ENCODE results near the gene HDAC9.

HDAC9 gene

DNA sequence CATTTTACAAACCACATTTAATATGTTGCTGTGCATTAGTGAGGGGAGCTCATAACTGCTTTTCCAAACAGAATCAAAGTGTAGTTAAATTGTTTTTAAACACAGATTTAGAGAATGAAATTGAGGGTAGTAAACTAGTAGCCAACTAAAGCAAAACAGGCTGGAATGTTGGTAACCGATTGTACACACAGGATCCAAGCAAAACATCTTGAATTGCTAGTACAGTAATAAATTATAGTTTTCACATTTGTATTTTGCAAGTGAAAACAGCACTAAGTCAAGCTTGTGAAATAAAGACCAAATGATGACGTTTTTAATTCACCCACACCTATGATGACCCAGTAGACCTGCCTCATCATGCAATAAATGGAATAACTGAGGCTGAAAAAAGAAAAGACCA, 198.3 kb downstream of the HDAC9 start:
- H3K27me3 ChIP-seq (ENCODE audit: insufficient read depth, low read length, poor library complexity), result no peaks in the 10 kb centered on the region
- no peak overlapping the region for H3K27ac ChIP-seq (ENCODE audit: low read length)
- no peak overlapping the region for H3K4me2 ChIP-seq (ENCODE audit: insufficient read depth, low read length)
- H2AFZ ChIP-seq (ENCODE audit: low read depth, low read length), result no peak overlapping the region
- ATAC-seq (ENCODE audit: insufficient read depth, low read depth) (no peak), DNase-seq (no peak)
- no peaks in the 10 kb centered on the region for H3K9me3 ChIP-seq (ENCODE audit: insufficient read depth, low read length, severe bottlenecking)
- H3K36me3 ChIP-seq (ENCODE audit: insufficient read depth, low read length), result no peaks in the 10 kb centered on the region
- TF ChIP-seq EZH2 (IDR thresholded peaks at IDR 0.05; ENCODE audit: borderline replicate concordance, low read depth, low read length, severe bottlenecking), result no peak
- TF ChIP-seq, protein P1, sequence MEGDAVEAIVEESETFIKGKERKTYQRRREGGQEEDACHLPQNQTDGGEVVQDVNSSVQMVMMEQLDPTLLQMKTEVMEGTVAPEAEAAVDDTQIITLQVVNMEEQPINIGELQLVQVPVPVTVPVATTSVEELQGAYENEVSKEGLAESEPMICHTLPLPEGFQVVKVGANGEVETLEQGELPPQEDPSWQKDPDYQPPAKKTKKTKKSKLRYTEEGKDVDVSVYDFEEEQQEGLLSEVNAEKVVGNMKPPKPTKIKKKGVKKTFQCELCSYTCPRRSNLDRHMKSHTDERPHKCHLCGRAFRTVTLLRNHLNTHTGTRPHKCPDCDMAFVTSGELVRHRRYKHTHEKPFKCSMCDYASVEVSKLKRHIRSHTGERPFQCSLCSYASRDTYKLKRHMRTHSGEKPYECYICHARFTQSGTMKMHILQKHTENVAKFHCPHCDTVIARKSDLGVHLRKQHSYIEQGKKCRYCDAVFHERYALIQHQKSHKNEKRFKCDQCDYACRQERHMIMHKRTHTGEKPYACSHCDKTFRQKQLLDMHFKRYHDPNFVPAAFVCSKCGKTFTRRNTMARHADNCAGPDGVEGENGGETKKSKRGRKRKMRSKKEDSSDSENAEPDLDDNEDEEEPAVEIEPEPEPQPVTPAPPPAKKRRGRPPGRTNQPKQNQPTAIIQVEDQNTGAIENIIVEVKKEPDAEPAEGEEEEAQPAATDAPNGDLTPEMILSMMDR (IDR thresholded peaks at IDR 0.05; ENCODE audit: borderline replicate concordance, extremely low read depth, low read length, poor library complexity, severe bottlenecking), result no peak
- no peak overlapping the region for H3K4me3 ChIP-seq (ENCODE audit: low read depth in 1 of 2, low read length in 2 of 2)
- no peak overlapping the region for H3K9ac ChIP-seq (ENCODE audit: low read depth, low read length)
- H3K4me1 ChIP-seq (ENCODE audit: insufficient read depth, low read length), result no peaks in the 10 kb centered on the region
- H3K79me2 ChIP-seq (ENCODE audit: insufficient read depth, low read length), result no peaks in the 10 kb centered on the region
- no peaks in the 10 kb centered on the region for H4K20me1 ChIP-seq (ENCODE audit: insufficient read depth, low read length)

DNA sequence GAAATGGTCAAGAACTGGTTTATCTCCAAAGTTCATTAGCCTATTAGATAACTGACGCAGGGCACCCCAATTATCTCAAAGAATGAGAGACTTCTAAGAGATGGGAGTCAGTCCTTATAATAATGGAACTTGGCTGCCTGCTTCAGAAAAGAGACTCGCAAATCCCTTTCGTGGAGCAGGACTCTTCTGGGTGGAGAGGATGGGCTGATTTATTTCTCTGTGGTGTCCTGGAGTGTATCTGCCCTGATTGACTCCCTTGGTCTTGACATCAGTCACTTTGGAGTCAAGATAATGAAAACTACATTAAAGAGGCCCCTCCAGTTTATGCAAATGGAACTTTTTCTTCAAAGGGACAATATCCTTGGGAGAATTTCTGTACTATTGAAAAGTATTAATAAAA, 198.9 kb downstream of the HDAC9 start:
- Histone ChIP-seq H2AFZ (ENCODE audit: low read depth, low read length) (no peak overlapping the region), H3K4me1 (ENCODE audit: insufficient read depth, low read length) (no peaks in the 10 kb centered on the region), H3K79me2 (ENCODE audit: insufficient read depth, low read length) (no peaks in the 10 kb centered on the region), H3K4me3 (ENCODE audit: low read depth in 1 of 2, low read length in 2 of 2) (no peak overlapping the region), H3K9ac (ENCODE audit: low read depth, low read length) (no peak overlapping the region), H3K27ac (ENCODE audit: low read length) (no peak overlapping the region), H4K20me1 (ENCODE audit: insufficient read depth, low read length) (no peaks in the 10 kb centered on the region), H3K36me3 (ENCODE audit: insufficient read depth, low read length) (no peaks in the 10 kb centered on the region), H3K9me3 (ENCODE audit: insufficient read depth, low read length, severe bottlenecking) (no peaks in the 10 kb centered on the region), H3K4me2 (ENCODE audit: insufficient read depth, low read length) (no peak overlapping the region), H3K27me3 (ENCODE audit: insufficient read depth, low read length, poor library complexity) (no peaks in the 10 kb centered on the region)
- ATAC-seq (ENCODE audit: insufficient read depth, low read depth), result no peak
- no peak for DNase-seq
- no peak for TF ChIP-seq EZH2 (IDR thresholded peaks at IDR 0.05; ENCODE audit: borderline replicate concordance, low read depth, low read length, severe bottlenecking)
- TF ChIP-seq, protein P1 (IDR thresholded peaks at IDR 0.05; ENCODE audit: borderline replicate concordance, extremely low read depth, low read length, poor library complexity, severe bottlenecking), result no peak

DNA sequence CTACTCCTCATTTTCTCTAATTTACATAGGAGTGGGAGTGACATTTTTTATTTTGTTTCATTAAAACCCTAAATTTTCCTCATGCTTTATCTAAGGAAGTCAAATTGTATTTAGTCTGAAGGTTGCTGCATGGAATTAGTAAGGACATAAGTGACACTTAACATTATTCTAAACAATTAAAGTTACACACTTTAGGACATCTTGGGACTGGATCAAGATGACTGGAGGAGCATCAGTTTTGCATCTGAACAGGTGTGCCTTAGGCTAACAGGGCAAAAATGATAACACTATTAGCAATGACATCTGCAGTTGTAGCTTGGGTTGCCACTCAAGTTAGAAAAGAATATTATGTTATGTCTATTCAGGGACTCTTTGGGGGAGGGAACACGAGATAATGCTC, 199.4 kb downstream of the HDAC9 start:
- Histone ChIP-seq H4K20me1 (ENCODE audit: insufficient read depth, low read length) (no peaks in the 10 kb centered on the region), H3K4me2 (ENCODE audit: insufficient read depth, low read length) (no peak overlapping the region), H3K9ac (ENCODE audit: low read depth, low read length) (no peak overlapping the region), H3K79me2 (ENCODE audit: insufficient read depth, low read length) (no peaks in the 10 kb centered on the region), H3K27ac (ENCODE audit: low read length) (no peak overlapping the region), H3K27me3 (ENCODE audit: insufficient read depth, low read length, poor library complexity) (no peaks in the 10 kb centered on the region), H3K9me3 (ENCODE audit: insufficient read depth, low read length, severe bottlenecking) (no peaks in the 10 kb centered on the region), H2AFZ (ENCODE audit: low read depth, low read length) (no peak overlapping the region), H3K4me3 (ENCODE audit: low read depth in 1 of 2, low read length in 2 of 2) (no peak overlapping the region), H3K36me3 (ENCODE audit: insufficient read depth, low read length) (no peaks in the 10 kb centered on the region), H3K4me1 (ENCODE audit: insufficient read depth, low read length) (no peaks in the 10 kb centered on the region)
- no peak for ATAC-seq (ENCODE audit: insufficient read depth, low read depth)
- no peak for DNase-seq
- TF ChIP-seq, protein P1 (IDR thresholded peaks at IDR 0.05; ENCODE audit: borderline replicate concordance, extremely low read depth, low read length, poor library complexity, severe bottlenecking), result no peak
- TF ChIP-seq EZH2 (IDR thresholded peaks at IDR 0.05; ENCODE audit: borderline replicate concordance, low read depth, low read length, severe bottlenecking), result no peak

DNA sequence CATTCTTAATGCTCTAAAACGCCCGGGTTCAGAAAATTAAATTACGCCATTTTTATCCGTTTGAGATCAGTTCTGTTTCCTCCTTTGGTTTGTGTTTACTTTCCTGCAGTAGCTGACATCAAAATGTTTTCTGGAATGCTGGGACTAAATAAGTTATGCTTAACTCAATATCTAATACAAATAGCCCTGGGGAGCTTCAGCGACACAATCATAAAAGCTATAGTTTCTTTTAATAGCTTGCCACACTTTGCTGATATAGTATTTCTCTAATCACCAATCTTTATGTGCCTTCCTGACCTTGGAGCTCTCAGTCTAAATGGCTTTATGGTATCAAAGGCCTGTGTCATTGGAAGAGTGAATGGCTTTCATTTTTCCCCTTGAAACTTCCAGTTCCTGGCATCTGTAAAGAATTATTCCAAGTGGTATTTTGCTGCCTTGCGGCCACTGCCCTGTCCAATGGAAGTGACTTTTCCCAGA, 202.7 kb downstream of the HDAC9 start:
- Histone ChIP-seq H3K36me3 (ENCODE audit: insufficient read depth, low read length) (no peaks in the 10 kb centered on the region), H3K9me3 (ENCODE audit: insufficient read depth, low read length, severe bottlenecking) (no peaks in the 10 kb centered on the region), H3K79me2 (ENCODE audit: insufficient read depth, low read length) (no peaks in the 10 kb centered on the region), H3K4me2 (ENCODE audit: insufficient read depth, low read length) (no peak overlapping the region), H3K4me3 (ENCODE audit: low read depth in 1 of 2, low read length in 2 of 2) (no peak overlapping the region), H4K20me1 (ENCODE audit: insufficient read depth, low read length) (no peaks in the 10 kb centered on the region), H3K27ac (ENCODE audit: low read length) (no peak overlapping the region), H3K9ac (ENCODE audit: low read depth, low read length) (no peak overlapping the region), H2AFZ (ENCODE audit: low read depth, low read length) (no peak overlapping the region), H3K27me3 (ENCODE audit: insufficient read depth, low read length, poor library complexity) (no peaks in the 10 kb centered on the region), H3K4me1 (ENCODE audit: insufficient read depth, low read length) (no peaks in the 10 kb centered on the region)
- TF ChIP-seq EZH2 (IDR thresholded peaks at IDR 0.05; ENCODE audit: borderline replicate concordance, low read depth, low read length, severe bottlenecking), result no peak
- TF ChIP-seq, protein P1 (IDR thresholded peaks at IDR 0.05; ENCODE audit: borderline replicate concordance, extremely low read depth, low read length, poor library complexity, severe bottlenecking), result no peak
- no peak for ATAC-seq (ENCODE audit: insufficient read depth, low read depth)
- DNase-seq, result no peak

Measured in DND-41 (cell line).